GM12891 (cell line): ENCODE measurements around the gene C18orf63.

Experiments used
- POLR2A ChIP-seq: IDR thresholded peaks from 2 replicates; pipeline ENCODE4 v1.6.1; 2011; ENCODE audit warnings: low read depth, low read length, control low read depth
- POLR2AphosphoS5 ChIP-seq: IDR thresholded peaks from 2 replicates; pipeline ENCODE4 v1.6.1; 2011; ENCODE audit warnings: low read depth, low read length, control low read depth
- TAF1 ChIP-seq: IDR thresholded peaks from 2 replicates; pipeline ENCODE4 v1.6.1; 2011; ENCODE audit warnings: low read depth, low read length, control low read depth

GRCh38 chr18:74353169-74353775 is 37.6 kb downstream of the C18orf63 start:
- TF ChIP-seq POLR2A (no peak), POLR2AphosphoS5 (no peak), TAF1 (no peak)
